CD4-positive, alpha-beta T cell treated with Interleukin-1 beta for 1 hour (primary cell): ENCODE results near the gene RNF150.
"Not testable (repeated sequence)": the region's sequence is repeated elsewhere in the genome, so short reads cannot be mapped to it uniquely, and the experiment has no call there.

ENCODE experiments used
- DNase-seq, 2 donors: peaks; one replicate each; pipeline ENCODE4 v3.0.0-alpha.2; 2020 to 2022

The RNF150 gene

DNA sequence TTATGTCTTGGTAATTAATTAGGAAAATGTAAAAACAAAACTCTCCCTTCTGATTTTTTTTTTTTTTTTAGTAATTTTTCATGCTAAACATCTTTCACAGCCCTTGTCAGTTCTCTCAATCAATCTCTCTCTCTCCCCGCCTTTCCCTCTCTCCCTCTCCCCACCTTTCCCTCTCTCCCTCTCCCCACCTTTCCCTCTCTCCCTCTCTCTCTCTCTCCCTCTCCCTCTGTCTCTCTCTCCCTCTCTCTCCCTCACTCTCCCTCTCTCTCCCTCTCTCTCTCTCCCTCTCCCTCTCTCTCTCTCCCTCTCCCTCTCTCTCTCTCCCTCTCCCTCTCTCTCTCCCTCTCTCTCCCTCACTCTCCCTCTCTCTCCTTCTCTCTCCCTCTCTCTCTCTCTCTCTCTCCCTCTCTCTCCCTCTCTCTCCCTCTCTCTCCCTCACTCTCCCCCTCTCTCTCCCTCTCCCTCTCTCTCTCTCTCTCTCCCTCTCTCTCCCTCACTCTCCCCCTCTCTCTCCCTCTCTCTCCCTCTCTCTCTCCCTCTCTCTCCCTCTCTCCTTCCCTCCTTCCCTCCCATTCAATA lies 322.6 kb downstream of the RNF150 start:
- DNase-seq = not testable (repeated sequence)
